ENCODE data around the gene SLC35E3.

The SLC35E3 gene

GRCh38 chr12:68803948-68804656 lies 58.1 kb downstream of the SLC35E3 start:
- no peak overlapping the region for H3K4me3 ChIP-seq (ENCODE audit: low read depth, low read length)
- no peak for TF ChIP-seq CTCF (IDR thresholded peaks at IDR 0.05; ENCODE audit: borderline replicate concordance, insufficient read depth, low read depth, low read length)

DNA sequence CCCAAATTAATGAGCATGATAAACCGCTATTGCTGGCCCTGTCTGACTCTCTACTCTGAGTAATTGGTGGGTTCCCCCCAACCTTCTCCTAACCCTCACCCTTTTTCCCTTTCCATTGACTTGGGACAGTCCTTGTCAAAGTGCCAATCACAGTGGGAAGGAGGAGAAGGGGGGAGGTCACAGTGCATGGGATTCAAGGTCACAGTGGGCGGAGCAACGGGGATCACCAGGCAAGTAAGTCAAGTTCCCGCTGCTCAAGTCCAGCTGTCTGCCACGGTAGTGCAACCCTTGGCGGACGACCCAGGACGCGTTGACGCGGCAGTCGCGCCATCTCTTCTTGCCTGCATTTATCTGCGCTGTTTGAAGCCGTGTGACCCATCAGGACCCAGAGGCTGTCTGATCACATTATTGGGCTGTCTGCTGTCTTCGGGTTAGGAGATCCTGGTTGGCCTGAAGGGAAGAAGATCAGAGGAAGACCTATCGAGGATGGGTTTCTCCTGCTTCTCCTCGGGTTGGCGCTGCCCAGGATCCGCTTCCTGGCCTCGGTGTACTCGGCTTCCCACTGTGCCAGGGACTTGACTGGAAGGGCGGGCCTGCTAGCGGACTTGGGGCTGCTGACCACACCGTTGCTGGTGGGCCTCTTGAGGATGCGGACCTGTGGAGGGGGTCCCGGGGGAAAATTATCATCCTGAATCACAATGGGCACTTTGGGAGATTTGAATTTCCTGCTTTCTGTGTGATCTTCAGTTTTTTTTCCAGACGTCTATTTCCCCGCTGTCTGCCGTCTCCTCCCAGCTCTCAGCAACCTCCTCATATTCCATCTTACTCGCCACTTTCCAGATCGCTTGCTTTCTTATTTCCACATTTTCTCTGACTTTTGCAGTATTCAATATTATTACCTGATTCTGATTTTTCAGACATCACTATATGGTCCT lies 58.9 kb downstream of the SLC35E3 start:
- H3K4me3 ChIP-seq (ENCODE audit: low read depth, low read length): no peak overlapping the region
- TF ChIP-seq CTCF (IDR thresholded peaks at IDR 0.05; ENCODE audit: borderline replicate concordance, insufficient read depth, low read depth, low read length): no peak

DNA sequence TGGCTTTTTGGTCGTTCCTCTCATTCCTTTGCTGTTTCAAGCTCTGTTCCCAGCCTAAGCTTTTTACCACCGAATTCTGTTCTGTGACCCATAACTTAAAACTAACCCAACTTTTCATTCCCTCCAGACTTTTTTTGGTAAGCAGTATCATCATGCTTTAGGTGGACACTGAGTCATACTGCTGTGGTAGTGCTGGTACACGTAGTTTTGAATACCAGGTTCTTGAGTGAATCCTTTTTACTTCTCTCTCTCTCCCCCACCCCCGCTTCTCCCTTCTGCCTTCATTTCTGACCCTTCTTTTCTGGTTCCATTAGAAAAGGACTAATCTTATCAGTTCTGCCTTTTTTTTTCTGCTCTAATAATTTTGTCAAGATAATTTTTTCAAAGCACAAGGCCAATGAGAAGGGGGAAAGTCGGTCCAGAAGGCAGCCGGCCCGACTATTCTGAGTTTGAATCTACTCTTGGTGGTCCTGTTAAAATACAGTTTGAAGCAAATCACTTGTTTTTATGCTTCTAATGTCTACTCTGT lies 59.7 kb downstream of the SLC35E3 start:
- TF ChIP-seq CTCF (IDR thresholded peaks at IDR 0.05; ENCODE audit: borderline replicate concordance, insufficient read depth, low read depth, low read length): no peak
- H3K4me3 ChIP-seq (ENCODE audit: low read depth, low read length): no peak overlapping the region

DNA sequence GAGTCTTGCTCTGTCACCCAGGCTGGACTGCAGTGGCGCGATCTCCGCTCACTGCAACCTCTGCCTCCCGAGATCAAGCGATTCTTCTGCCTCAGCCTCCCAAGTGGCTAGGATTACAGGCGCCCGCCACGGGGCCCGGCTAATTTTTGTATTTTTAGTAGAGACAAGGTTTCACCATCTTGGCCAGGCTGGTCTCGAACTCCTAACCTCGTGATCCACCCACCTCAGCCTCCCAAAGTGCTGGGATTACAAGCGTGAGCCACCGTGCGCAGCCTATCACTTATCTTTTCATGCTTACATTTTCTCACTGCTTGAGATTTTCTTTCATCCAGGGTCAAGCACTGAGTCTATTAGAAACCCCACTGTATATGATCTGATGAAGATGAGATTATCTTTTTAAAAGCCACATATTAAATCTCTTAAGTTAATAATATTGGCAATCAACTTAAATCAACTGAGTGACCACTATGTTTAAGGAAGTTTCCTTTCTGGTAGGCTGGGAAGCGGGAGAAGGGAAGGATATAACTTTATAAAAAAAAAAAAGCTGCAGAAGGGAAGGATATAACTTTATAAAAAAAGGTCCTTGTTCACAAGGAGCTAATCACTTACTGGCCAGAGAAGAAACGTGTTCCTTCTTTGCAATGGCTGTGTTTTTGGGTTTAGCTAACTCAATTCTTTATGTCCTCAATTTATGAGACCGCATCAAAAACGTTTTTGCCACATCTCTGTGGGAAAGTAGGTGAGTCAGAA lies 60.7 kb downstream of the SLC35E3 start:
- H3K4me3 ChIP-seq (ENCODE audit: low read depth, low read length): no peak overlapping the region
- no peak for TF ChIP-seq CTCF (IDR thresholded peaks at IDR 0.05; ENCODE audit: borderline replicate concordance, insufficient read depth, low read depth, low read length)

DNA sequence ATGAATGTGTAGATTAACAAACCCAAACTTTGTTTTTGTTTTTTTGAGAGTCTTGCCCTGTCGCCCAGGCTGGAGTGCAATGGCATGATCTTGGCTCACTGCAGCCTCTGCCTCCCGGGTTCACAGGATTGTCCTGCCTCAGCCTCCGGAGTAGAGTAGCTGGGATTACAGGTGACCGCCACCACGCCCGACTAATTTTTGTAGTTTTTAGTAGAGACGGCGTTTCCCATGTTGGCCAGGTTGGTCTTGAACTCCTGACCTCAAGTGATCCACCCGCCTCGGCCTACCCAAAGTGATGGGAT lies 61.2 kb downstream of the SLC35E3 start:
- H3K4me3 ChIP-seq (ENCODE audit: low read depth, low read length): peak overlapping the region; percentile 75

DNA sequence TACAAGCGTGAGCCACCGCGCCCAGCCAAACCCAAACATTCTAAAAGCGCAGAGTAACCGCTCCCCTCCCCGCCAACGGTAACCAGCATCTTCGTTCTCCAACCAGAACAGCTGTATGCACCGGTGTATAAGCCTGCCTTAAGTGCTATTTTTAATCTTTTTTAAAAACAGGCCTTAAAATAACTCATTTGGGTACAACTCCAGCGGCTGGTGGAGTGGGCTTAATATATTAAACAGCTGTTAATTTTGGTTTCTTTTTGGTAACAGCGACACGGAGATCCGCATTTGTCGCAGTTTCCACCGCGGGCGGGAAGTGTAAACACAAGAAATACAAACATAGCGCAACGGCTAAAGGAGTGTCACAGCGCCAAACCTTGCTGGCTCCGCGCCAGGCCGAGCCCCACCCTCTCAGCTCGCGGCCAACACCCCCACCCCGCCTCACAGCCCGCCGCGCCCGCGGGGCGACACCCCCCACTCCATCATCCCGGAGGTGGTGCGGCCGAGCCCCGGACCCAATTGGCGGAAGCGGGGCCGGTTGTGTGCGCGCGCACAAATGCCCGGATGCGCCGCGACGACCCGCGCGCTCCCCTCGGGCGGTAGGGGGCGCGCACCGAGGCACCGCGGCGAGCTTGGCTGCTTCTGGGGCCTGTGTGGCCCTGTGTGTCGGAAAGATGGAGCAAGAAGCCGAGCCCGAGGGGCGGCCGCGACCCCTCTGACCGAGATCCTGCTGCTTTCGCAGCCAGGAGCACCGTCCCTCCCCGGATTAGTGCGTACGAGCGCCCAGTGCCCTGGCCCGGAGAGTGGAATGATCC lies 61.8 kb downstream of the SLC35E3 start, which contains the start of gene MDM2:
Gene MDM2 (plus strand): TSS at position 602 of the 812 bp plus-strand sequence. CDS start 301 bp downstream, outside the sequence.
- peak within 1 kb of the TSS; percentile 75 for H3K4me3 ChIP-seq (ENCODE audit: low read depth, low read length)
- TF ChIP-seq CTCF (IDR thresholded peaks at IDR 0.05; ENCODE audit: borderline replicate concordance, insufficient read depth, low read depth, low read length): peak; percentile 87
